ENCODE measurements around the gene PAMR1.

The PAMR1 gene

DNA sequence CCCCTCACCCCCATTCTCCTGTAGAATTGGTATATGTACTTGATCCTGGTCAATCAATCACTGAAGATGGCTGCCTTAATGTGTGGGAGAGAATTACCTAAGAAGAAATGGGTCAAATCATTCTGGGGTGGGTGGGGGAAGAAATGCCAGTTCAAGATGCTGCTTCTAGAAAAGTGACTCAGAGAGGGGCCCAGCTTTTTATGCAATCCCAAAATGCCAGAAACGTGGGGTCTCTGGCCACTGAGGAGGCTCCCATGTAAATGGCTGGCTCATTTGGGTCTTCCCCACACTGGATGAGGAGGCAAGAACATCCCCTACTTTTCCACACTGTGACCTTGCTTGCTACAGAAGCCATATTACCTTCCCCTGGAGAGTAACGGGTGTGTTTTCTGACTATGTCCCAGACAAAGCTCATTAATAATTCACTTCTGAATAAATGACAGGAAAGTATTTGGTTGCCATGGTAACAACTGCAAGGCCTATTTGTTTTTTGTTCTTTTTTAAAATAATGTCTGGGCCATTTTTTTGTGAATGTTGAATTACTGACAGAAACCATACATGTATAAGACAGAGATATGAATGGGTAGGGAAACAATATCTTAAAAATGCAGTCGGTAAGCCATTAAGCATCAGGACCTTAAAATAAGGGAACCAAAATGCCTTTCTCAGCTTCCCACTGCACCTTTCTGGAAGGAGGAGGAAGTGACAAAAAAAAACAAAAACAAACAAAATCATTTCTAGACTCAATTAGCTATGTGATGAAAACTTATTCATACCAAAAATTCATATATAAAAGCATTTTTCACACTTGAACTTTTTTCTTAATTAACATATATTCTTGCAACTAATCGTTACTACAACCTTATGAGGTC is 138.1 kb downstream of the PAMR1 start:
- Histone ChIP-seq H3K27me3 (ENCODE audit: control insufficient read depth in 5 of 5, insufficient read depth in 4 of 5, low read length in 5 of 5) (no peaks in the 10 kb centered on the region), H3K9me3 (ENCODE audit: control insufficient read depth in 5 of 5, low read length in 5 of 5) (no peaks in the 10 kb centered on the region), H3K4me3 (ENCODE audit: low read depth in 1 of 5, low read length in 5 of 5) (no peak overlapping the region), H3K9ac (ENCODE audit: low read length in 5 of 5) (no peak overlapping the region), H3K27ac (ENCODE audit: low read depth, low read length) (no peak overlapping the region), H3K4me1 (ENCODE audit: control insufficient read depth in 5 of 5, insufficient read depth in 5 of 5, low read length in 5 of 5) (peaks cover 0 to 12% (median 8%) of the 10 kb centered on the region in 5 donors), H3K36me3 (ENCODE audit: control insufficient read depth in 5 of 5, insufficient read depth in 5 of 5, low read length in 5 of 5) (no peaks in the 10 kb centered on the region)

DNA sequence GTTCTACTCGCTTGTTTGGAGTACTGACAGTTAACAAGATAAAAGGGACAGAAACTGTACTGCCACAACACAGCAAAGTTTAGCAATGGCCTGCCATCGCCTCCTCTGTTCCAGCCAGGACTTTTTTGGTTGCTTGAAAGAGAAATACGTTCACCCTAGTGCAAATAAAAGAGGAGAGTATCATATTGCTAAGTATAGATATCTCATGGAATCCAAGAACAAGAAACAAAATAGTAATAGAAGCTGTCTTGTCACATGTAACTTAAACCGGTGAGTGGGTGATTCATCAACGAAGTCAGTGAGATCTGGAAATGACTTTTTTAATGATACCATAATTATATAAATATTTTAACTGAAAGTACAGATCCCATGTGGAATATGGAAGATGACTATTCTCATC is 141.5 kb downstream of the PAMR1 start:
- no peak overlapping the region for H3K4me3 ChIP-seq (ENCODE audit: low read depth in 1 of 5, low read length in 5 of 5)
- H3K9me3 ChIP-seq (ENCODE audit: control insufficient read depth in 5 of 5, low read length in 5 of 5), result no peaks in the 10 kb centered on the region
- H3K27me3 ChIP-seq (ENCODE audit: control insufficient read depth in 5 of 5, insufficient read depth in 4 of 5, low read length in 5 of 5), result no peaks in the 10 kb centered on the region
- no peak overlapping the region for H3K9ac ChIP-seq (ENCODE audit: low read length in 5 of 5)
- H3K27ac ChIP-seq (ENCODE audit: low read depth, low read length), result no peak overlapping the region
- H3K36me3 ChIP-seq (ENCODE audit: control insufficient read depth in 5 of 5, insufficient read depth in 5 of 5, low read length in 5 of 5), result no peaks in the 10 kb centered on the region
- no peaks in the 10 kb centered on the region for H3K4me1 ChIP-seq (ENCODE audit: control insufficient read depth in 5 of 5, insufficient read depth in 5 of 5, low read length in 5 of 5)

Data from subcutaneous abdominal adipose tissue (tissue), 5 donors.